Psoas muscle (tissue), 8 donors: Measurements from ENCODE around the gene CDKN1B. TPM values are rescaled to one million over a fixed set of nuclear protein-coding genes. Genes with fewer than 3 reads are reported as not detected.
A peak's percentile ranks its signal among the peaks of the same experiment; 100 is the strongest.

ENCODE experiments used
- ATAC-seq, 4 donors: fragments of 200-7000 bp; cut with Tn5 transposase; one replicate each; pipeline ENCODE4 v1.9.1; 2020; ENCODE audit warnings: moderate library complexity in 3 of 4, mild to moderate bottlenecking in 2 of 4
- DNase-seq, 2 donors: peaks; one replicate each; pipeline ENCODE4 v3.0.0-alpha.2; 2020
- H3K27ac ChIP-seq: fragments of 200-600 bp; one replicate; pipeline ENCODE4 v1.8.0; 2022
- H3K27me3 ChIP-seq, 3 donors: fragments of 200-600 bp in 1 of 3; one replicate each; pipeline versions ENCODE4 v1.6.1 to v1.8.0; 2013 to 2022; ENCODE audit warnings: low read length in 2 of 3, mild to moderate bottlenecking in 2 of 3, moderate library complexity in 1 of 3; ENCODE audit not compliant: insufficient read depth in 3 of 3
- H3K36me3 ChIP-seq, 2 donors: fragments of 200-600 bp in 1 of 2; one replicate each; pipeline versions ENCODE4 v1.6.1 to v1.8.0; 2013 to 2022; ENCODE audit warnings: low read depth in 1 of 2, mild to moderate bottlenecking in 1 of 2, moderate library complexity in 1 of 2; ENCODE audit not compliant: insufficient read depth in 1 of 2
- H3K4me1 ChIP-seq: fragments of 200-600 bp; one replicate; pipeline ENCODE4 v1.8.0; 2022
- H3K4me3 ChIP-seq: fragments of 200-600 bp; one replicate; pipeline ENCODE4 v1.8.0; 2022; ENCODE audit warnings: mild to moderate bottlenecking
- H3K9me3 ChIP-seq: fragments of 200-600 bp; one replicate; pipeline ENCODE4 v1.8.0; 2022
- WGBS, 3 donors: extraction: QIAGEN DNeasy Blood & Tissue Kit; methylation state at CpG; one replicate each; pipeline versions ENCODE4 v1.1.6 to v1.1.7; 2013; 5-methylcytosine and 5-hydroxymethylcytosine counted together
- intact Hi-C, 2 donors: fragments of 100-400 bp; cut with DNase I; formaldehyde crosslinking; loops; one replicate each; pipeline versions ENCODE4 v1.11.0 to v1.14.2; 2022
- polyA plus RNA-seq, 3 donors: library from polyadenylated mRNA; stranded (reverse); fragments of 200-250 nt; gene quantifications; one replicate each; pipeline ENCODE4 v1.2.3, GENCODE V29; 2013
- total RNA-seq, 4 donors: library from RNA; stranded (reverse); fragmentation: NEBNext Ultra II Directional in 2 of 4; extraction: Animal tissue kit (Norgen Biotek cat#: 25700) in 2 of 4; gene quantifications; one replicate each; pipeline versions ENCODE4 v1.2.1 to v1.2.4, GENCODE V29; 2021 to 2023
- TF ChIP-seq, protein P1 (sequence below): fragments of 200-600 bp; IDR thresholded peaks from one replicate; pipeline ENCODE4 v1.8.0; 2022; ENCODE audit warnings: antibody characterized with exemption
- donor health status: healthy with polysubstance abuse.
- donor health status: DM: no; HTN: no; CAD: no; lungs with moderate emphysema.
- donor health status: Bipolar disorder and iron deficiency.
- donor health status: healthy.
- donor health status: DM: yes; HTN: yes; CAD: no.
- donor health status: DM: no; HTN: no; CAD: no.
- donor health status: DM: no; HTN: no; CAD: no.
- donor health status: DM: yes; HTN: yes; CAD: no.

Gene CDKN1B
- total and polyA plus RNA-seq, 7 donors = 20.7 to 62.8 (median 38.3) TPM

DNA sequence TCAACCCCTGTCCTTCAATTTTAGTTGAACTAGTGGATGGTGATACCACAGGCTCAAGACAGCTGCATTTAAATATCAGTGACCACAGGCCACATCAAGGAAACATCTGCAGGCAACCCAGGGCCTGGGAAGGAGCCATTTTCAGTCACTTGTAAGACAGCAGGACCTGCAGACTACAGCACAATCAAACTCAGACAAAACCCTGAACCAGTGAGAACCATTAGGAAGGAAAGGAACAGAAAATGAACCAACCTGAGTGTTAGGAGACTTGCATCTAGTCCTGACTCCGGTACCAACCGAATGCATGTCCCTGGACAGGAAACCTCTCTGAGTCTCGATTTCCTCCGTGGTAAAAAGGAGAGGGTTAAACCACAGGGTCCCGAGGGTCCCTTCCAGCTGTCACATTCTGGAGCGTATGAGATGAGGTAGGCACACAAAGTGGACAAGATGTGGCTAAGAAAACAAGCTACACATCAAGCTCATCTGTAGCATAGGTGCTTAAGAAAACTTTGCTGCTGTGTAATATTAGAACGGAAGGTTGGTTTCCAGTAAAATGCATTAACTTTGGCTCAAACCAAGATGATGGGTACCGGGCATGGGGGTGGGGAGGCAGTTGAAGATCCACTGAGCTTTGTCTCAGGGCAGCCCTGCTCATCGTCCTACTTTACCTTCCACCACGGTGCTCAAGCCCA, 1.6 kb upstream of the CDKN1B start:
- 25 to 32% (median 27%) methylated on average over 10 of the region's 10 CpGs for WGBS, 3 donors
- H3K27me3 ChIP-seq = no peaks in the 10 kb centered on the region
- intact Hi-C loops = loop anchor here (5.0 to 10.0 kb wide), 3 partner anchors 72 to 361 kb away; partner anchors contain the start of genes APOLD1 (in 1 of the 2), BORCS5 (in 1 of the 2), DUSP16 (in 1 of the 2) and MANSC1 (in 1 of the 2)
- DNase-seq = no peak
- H3K36me3 ChIP-seq = peaks cover 0 to 19% of the 10 kb centered on the region in 2 donors
- H3K4me3 ChIP-seq = peak overlapping the region; percentile 84
- TF ChIP-seq, protein P1, sequence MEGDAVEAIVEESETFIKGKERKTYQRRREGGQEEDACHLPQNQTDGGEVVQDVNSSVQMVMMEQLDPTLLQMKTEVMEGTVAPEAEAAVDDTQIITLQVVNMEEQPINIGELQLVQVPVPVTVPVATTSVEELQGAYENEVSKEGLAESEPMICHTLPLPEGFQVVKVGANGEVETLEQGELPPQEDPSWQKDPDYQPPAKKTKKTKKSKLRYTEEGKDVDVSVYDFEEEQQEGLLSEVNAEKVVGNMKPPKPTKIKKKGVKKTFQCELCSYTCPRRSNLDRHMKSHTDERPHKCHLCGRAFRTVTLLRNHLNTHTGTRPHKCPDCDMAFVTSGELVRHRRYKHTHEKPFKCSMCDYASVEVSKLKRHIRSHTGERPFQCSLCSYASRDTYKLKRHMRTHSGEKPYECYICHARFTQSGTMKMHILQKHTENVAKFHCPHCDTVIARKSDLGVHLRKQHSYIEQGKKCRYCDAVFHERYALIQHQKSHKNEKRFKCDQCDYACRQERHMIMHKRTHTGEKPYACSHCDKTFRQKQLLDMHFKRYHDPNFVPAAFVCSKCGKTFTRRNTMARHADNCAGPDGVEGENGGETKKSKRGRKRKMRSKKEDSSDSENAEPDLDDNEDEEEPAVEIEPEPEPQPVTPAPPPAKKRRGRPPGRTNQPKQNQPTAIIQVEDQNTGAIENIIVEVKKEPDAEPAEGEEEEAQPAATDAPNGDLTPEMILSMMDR = no peak
- peak overlapping the region; percentile 98 for H3K27ac ChIP-seq
- H3K4me1 ChIP-seq = peaks cover 36% of the 10 kb centered on the region
- ATAC-seq = no peak
- H3K9me3 ChIP-seq = no peaks in the 10 kb centered on the region

DNA sequence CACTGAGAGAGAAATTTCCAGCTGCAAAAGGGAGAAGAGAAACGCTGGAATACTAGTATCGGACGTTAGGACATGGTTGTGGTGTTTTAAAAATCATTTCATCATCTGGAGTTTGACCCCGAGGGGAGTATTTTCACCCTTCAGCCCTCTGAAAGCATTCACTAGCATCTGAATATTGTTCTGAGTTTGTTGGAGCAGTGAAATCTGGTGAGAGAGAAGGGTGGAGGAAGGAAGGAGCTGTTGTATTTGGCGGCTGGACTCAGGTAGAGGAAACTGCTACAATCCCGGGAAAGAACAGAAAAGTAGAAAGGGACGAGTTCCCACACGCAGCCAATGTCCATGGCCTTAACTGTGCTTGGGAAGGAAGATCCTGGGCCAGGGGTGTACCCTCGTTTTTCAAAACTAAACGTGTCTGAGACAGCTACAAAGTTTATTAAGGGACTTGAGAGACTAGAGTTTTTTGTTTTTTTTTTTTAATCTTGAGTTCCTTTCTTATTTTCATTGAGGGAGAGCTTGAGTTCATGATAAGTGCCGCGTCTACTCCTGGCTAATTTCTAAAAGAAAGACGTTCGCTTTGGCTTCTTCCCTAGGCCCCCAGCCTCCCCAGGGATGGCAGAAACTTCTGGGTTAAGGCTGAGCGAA, 896 bp upstream of the CDKN1B start:
- TF ChIP-seq, protein P1 = no peak
- Histone ChIP-seq H3K27me3 (no peaks in the 10 kb centered on the region), H3K27ac (peak overlapping the region; percentile 98), H3K36me3 (peaks cover 0 to 25% of the 10 kb centered on the region in 2 donors), H3K4me1 (peaks cover 42% of the 10 kb centered on the region), H3K9me3 (no peaks in the 10 kb centered on the region), H3K4me3 (peak overlapping the region; percentile 84)
- 5 to 17% (median 5%) methylated on average over 15 of the region's 15 CpGs for WGBS, 3 donors
- ATAC-seq = no peak
- intact Hi-C loops = loop anchor here (5.0 to 10.0 kb wide), 3 partner anchors 71 to 361 kb away; partner anchors contain the start of genes APOLD1 (in 1 of the 2), BORCS5 (in 1 of the 2), DUSP16 (in 1 of the 2) and MANSC1 (in 1 of the 2)
- no peak for DNase-seq

DNA sequence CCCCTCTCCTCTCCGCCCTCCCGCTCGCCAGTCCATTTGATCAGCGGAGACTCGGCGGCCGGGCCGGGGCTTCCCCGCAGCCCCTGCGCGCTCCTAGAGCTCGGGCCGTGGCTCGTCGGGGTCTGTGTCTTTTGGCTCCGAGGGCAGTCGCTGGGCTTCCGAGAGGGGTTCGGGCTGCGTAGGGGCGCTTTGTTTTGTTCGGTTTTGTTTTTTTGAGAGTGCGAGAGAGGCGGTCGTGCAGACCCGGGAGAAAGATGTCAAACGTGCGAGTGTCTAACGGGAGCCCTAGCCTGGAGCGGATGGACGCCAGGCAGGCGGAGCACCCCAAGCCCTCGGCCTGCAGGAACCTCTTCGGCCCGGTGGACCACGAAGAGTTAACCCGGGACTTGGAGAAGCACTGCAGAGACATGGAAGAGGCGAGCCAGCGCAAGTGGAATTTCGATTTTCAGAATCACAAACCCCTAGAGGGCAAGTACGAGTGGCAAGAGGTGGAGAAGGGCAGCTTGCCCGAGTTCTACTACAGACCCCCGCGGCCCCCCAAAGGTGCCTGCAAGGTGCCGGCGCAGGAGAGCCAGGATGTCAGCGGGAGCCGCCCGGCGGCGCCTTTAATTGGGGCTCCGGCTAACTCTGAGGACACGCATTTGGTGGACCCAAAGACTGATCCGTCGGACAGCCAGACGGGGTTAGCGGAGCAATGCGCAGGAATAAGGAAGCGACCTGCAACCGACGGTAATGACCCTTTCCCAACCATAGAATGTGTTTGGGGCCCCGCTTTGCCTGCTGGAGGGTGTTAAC, 615 bp downstream of the CDKN1B start:
- 0 to 1% (median 0%) methylated on average over 57 to 62 of the region's 62 CpGs for WGBS, 3 donors
- DNase-seq (peak; percentile 46 to 72), ATAC-seq (peak; percentile 21 to 65 (median 52))
- Histone ChIP-seq H3K4me1 (peaks cover 56% of the 10 kb centered on the region), H3K27ac (peak overlapping the region; percentile 98), H3K36me3 (peaks cover 0 to 36% of the 10 kb centered on the region in 2 donors), H3K4me3 (peak overlapping the region; percentile 84), H3K27me3 (no peaks in the 10 kb centered on the region), H3K9me3 (no peaks in the 10 kb centered on the region)
- TF ChIP-seq, protein P1 = no peak
- intact Hi-C loops = loop anchor here (1.0 to 10.0 kb wide), 4 partner anchors 8 to 363 kb away; partner anchors contain the start of genes APOLD1 (in 1 of the 2), BORCS5 (in 1 of the 2), DUSP16 (in 1 of the 2) and MANSC1 (in 1 of the 2)

DNA sequence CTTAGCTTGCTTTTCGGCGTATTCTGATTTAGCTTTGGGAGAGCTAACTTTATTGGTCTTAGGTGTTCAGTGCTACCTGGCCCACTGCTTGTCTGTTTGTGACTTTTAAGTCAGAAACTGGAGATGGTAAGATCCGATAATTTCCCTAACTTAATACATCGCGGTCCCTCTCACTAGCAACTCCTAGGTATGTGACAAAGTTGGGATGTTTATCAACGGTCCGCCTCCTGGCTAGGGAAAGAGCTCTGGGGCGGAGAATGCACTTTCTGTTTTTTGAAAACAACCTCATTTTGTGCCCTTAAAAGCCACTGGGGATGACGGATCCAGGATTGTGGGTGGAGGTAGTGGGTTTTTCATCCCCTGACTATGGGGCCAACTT, 1.2 kb downstream of the CDKN1B start:
- intact Hi-C loops = loop anchor here (5.0 to 10.0 kb wide), 3 partner anchors 69 to 364 kb away; partner anchors contain the start of genes APOLD1 (in 1 of the 2), BORCS5 (in 1 of the 2), DUSP16 (in 1 of the 2) and MANSC1 (in 1 of the 2)
- 0 to 2% (median 0%) methylated on average over 9 of the region's 9 CpGs for WGBS, 3 donors
- Histone ChIP-seq H3K27me3 (no peaks in the 10 kb centered on the region), H3K9me3 (no peaks in the 10 kb centered on the region), H3K36me3 (peaks cover 0 to 36% of the 10 kb centered on the region in 2 donors), H3K27ac (peak overlapping the region; percentile 98), H3K4me3 (peak overlapping the region; percentile 84), H3K4me1 (peaks cover 62% of the 10 kb centered on the region)
- DNase-seq = no peak
- ATAC-seq = no peak
- TF ChIP-seq, protein P1 = no peak
